K562 (cell line): ENCODE measurements around the gene COP1. TPM values are rescaled to one million over a fixed set of nuclear protein-coding genes. Genes with fewer than 3 reads are reported as not detected.

Experiments
- BACH1 ChIP-seq: fragments of 200-800 bp; sonication (Bioruptor generic); IDR thresholded peaks from 2 replicates; pipeline ENCODE4 v1.6.1; 2016; ENCODE audit warnings: missing genetic modification characterization, missing compliant biosample characterization
- BHLHE40 ChIP-seq: IDR thresholded peaks from 2 replicates; pipeline ENCODE4 v1.6.1; 2011; ENCODE audit warnings: low read length, improper control_type of control experiment
- CREB1 ChIP-seq, 2 experiments: sonication (generic) in 1 of 2; formaldehyde crosslinking in 1 of 2; IDR thresholded peaks; 2 replicates each; pipeline versions ENCODE4 v1.6.1 to v1.8.0; 2012 to 2022; ENCODE audit warnings: inconsistent platforms in 1 of 2, mild to moderate bottlenecking in 1 of 2, missing genetic modification reagents in 1 of 2, moderate library complexity in 1 of 2
- HINFP ChIP-seq: fragments of 450-650 bp; conservative IDR thresholded peaks from 2 replicates; pipeline ENCODE4 v1.6.1; 2016; ENCODE audit warnings: missing genetic modification characterization, low read depth, mild to moderate bottlenecking, control low read depth, missing compliant biosample characterization
- POLR2A ChIP-seq: fragments of 450-650 bp; conservative IDR thresholded peaks from 2 replicates; pipeline ENCODE4 v1.6.1; 2016
- SFPQ ChIP-seq: fragments of 200-400 bp; formaldehyde crosslinking; IDR thresholded peaks from 2 replicates; pipeline ENCODE4 v1.6.1; 2017; ENCODE audit warnings: mild to moderate bottlenecking, low read depth, low read length, moderate library complexity
- SMARCC2 ChIP-seq: fragments of 450-650 bp; IDR thresholded peaks from 2 replicates; pipeline ENCODE4 v1.6.1; 2017; ENCODE audit warnings: antibody characterized with exemption, moderate library complexity, mild to moderate bottlenecking, low read depth
- YBX1 ChIP-seq: fragments of 450-650 bp; IDR thresholded peaks from 2 replicates; pipeline ENCODE4 v1.7.1; 2016; ENCODE audit warnings: mild to moderate bottlenecking
- ZC3H11A ChIP-seq: IDR thresholded peaks from 2 replicates; pipeline ENCODE4 v1.6.1; 2012; ENCODE audit warnings: low read depth, low read length, improper control_type of control experiment
- ZFPM2 ChIP-seq: fragments of 250-450 bp; sonication (Bioruptor Pico); IDR thresholded peaks from 2 replicates; pipeline ENCODE4 v1.5.1; 2022; ENCODE audit warnings: mild to moderate bottlenecking
- ZKSCAN1 ChIP-seq: fragments of 150-350 bp; IDR thresholded peaks from 2 replicates; pipeline ENCODE4 v1.6.1; 2016; ENCODE audit warnings: low read depth, low read length
- ZNF174 ChIP-seq: fragments of 250-450 bp; sonication (Bioruptor Pico); IDR thresholded peaks from 2 replicates; pipeline ENCODE4 v1.4.0; 2020; ENCODE audit warnings: mild to moderate bottlenecking
- ZNF318 ChIP-seq, 2 experiments: fragments of 450-650 bp; IDR thresholded peaks; 2 replicates each; pipeline ENCODE4 v1.6.1; 2016; ENCODE audit warnings: mild to moderate bottlenecking in 2 of 2, borderline replicate concordance in 1 of 2, low read depth in 1 of 2, moderate library complexity in 1 of 2
- ZNF395 ChIP-seq: fragments of 200-800 bp; sonication (Bioruptor generic); IDR thresholded peaks from 2 replicates; pipeline ENCODE4 v1.6.1; 2017; ENCODE audit warnings: missing genetic modification characterization, missing compliant biosample characterization
- ZNF764 ChIP-seq: fragments of 250-450 bp; sonication (Bioruptor Pico); IDR thresholded peaks from 2 replicates; pipeline ENCODE4 v1.4.0; 2020; ENCODE audit warnings: low read depth, mild to moderate bottlenecking, moderate library complexity
- polyA plus RNA-seq, 8 experiments: library from polyadenylated mRNA; depleted of rRNA in 4 of 8; stranded (reverse) in 5 of 8; unstranded in 3 of 8; fragments of >200 nt; fragmentation: Nextera tagmentation in 2 of 8; fragmentation: Illumina TruSeq in 1 of 8; extraction: Ambion mirVana in 2 of 8; extraction: Trizol in 1 of 8; gene quantifications; 2 replicates each; pipeline versions ENCODE4 v1.2.1 to v1.2.3, GENCODE V29; 2011 to 2014; ENCODE audit warnings: inconsistent platforms in 1 of 8, missing spikeins in 1 of 8
- total RNA-seq, 7 experiments: library from RNA; depleted of rRNA in 6 of 7; stranded (reverse); fragments of >200 nt in 6 of 7; fragmentation: Illumina TruSeq in 2 of 7; extraction: Trizol in 2 of 7; gene quantifications; 2 replicates each; pipeline versions ENCODE4 v1.2.1 to v1.2.3, GENCODE V29; 2011 to 2021; ENCODE audit warnings: low replicate concordance in 1 of 7

Gene COP1
- total and polyA plus RNA-seq, 9 of the 15 experiments (the other 6 are each of a cell fraction or from before 2014, with no cell fraction given): 25.8 to 77.7 (median 58.6) TPM

- no peak for TF ChIP-seq ZNF764 (CRISPR knock-in tag)
- no peak for TF ChIP-seq CREB1 (IDR thresholded peaks at IDR 0.05)
- TF ChIP-seq CREB1 (CRISPR knock-in tag; IDR thresholded peaks at IDR 0.05): no peak
- no peak for TF ChIP-seq SFPQ
- no peak for TF ChIP-seq SMARCC2
- TF ChIP-seq ZNF174: no peak
- no peak for TF ChIP-seq HINFP (tag)
- no peak for TF ChIP-seq BACH1 (tag)
- TF ChIP-seq BHLHE40: no peak
- no peak for TF ChIP-seq ZC3H11A
- TF ChIP-seq ZNF318 (IDR thresholded peaks at IDR 0.05; ENCODE audit: borderline replicate concordance in 1 of 2, low read depth in 1 of 2): no peak
- TF ChIP-seq ZNF395 (CRISPR knock-in tag): no peak
- TF ChIP-seq ZFPM2 (CRISPR knock-in tag): no peak
- no peak for TF ChIP-seq YBX1
- TF ChIP-seq ZKSCAN1: no peak
- no peak for TF ChIP-seq POLR2A
Measured at GRCh38 chr1:176243746-176244145, 36.7 kb upstream of the COP1 start (continued).
